DND-41 (cell line): Measurements from ENCODE around the gene LCN12.

Experiments used
- ATAC-seq: fragments of 200-7000 bp; cut with Tn5 transposase; 3 replicates; pipeline ENCODE4 v1.9.1; 2021; ENCODE audit warnings: low read depth; ENCODE audit not compliant: insufficient read depth
- DNase-seq: peaks from one replicate; pipeline ENCODE4 v3.0.0-alpha.2; 2020
- H2AFZ ChIP-seq: 2 replicates; pipeline ENCODE4 v1.6.0; 2012; ENCODE audit warnings: low read depth, low read length
- H3K27ac ChIP-seq: 2 replicates; pipeline ENCODE4 v1.5.1; 2012; ENCODE audit warnings: low read length, inconsistent platforms
- H3K27me3 ChIP-seq: fragments of 200-600 bp; sonication (generic); 2 replicates; pipeline ENCODE4 v1.6.0; 2012; ENCODE audit warnings: low read length, mild to moderate bottlenecking, inconsistent platforms; ENCODE audit not compliant: insufficient read depth, poor library complexity
- H3K36me3 ChIP-seq: 2 replicates; pipeline ENCODE4 v1.5.1; 2012; ENCODE audit warnings: low read length, inconsistent platforms; ENCODE audit not compliant: insufficient read depth
- H3K4me1 ChIP-seq: 2 replicates; pipeline ENCODE4 v1.5.1; 2012; ENCODE audit warnings: mild to moderate bottlenecking, low read length; ENCODE audit not compliant: insufficient read depth
- H3K4me2 ChIP-seq: 2 replicates; pipeline ENCODE4 v1.6.0; 2012; ENCODE audit warnings: mild to moderate bottlenecking, moderate library complexity, low read length, inconsistent platforms; ENCODE audit not compliant: insufficient read depth
- H3K4me3 ChIP-seq, 2 experiments: fragments of 200-600 bp in 1 of 2; shearing (Covaris generic) in 1 of 2; 2 replicates each; pipeline ENCODE4 v1.5.1; 2012 to 2016; ENCODE audit warnings: inconsistent platforms in 2 of 2, low read length in 2 of 2, mild to moderate bottlenecking in 2 of 2, low read depth in 1 of 2, moderate library complexity in 1 of 2
- H3K79me2 ChIP-seq: 2 replicates; pipeline ENCODE4 v1.6.0; 2012; ENCODE audit warnings: low read length, inconsistent platforms; ENCODE audit not compliant: insufficient read depth
- H3K9ac ChIP-seq: 2 replicates; pipeline ENCODE4 v1.6.0; 2012; ENCODE audit warnings: low read depth, mild to moderate bottlenecking, inconsistent platforms, low read length, moderate library complexity
- H3K9me3 ChIP-seq: 2 replicates; pipeline ENCODE4 v1.5.1; 2012; ENCODE audit warnings: low read length, moderate library complexity, mild to moderate bottlenecking, inconsistent platforms; ENCODE audit not compliant: insufficient read depth, severe bottlenecking
- H4K20me1 ChIP-seq: 2 replicates; pipeline ENCODE4 v1.6.0; 2012; ENCODE audit warnings: low read length; ENCODE audit not compliant: insufficient read depth
- EZH2 ChIP-seq: IDR thresholded peaks from 3 replicates; pipeline ENCODE4 v1.6.1; 2012; ENCODE audit warnings: borderline replicate concordance, low read depth, mild to moderate bottlenecking, moderate library complexity, low read length, inconsistent platforms; ENCODE audit not compliant: severe bottlenecking
- TF ChIP-seq, protein P1 (sequence below): IDR thresholded peaks from 2 replicates; pipeline ENCODE4 v1.5.1; 2012; ENCODE audit warnings: borderline replicate concordance, low read length, moderate library complexity, mild to moderate bottlenecking; ENCODE audit not compliant: poor library complexity, severe bottlenecking; ENCODE audit errors: extremely low read depth

The LCN12 gene

DNA sequence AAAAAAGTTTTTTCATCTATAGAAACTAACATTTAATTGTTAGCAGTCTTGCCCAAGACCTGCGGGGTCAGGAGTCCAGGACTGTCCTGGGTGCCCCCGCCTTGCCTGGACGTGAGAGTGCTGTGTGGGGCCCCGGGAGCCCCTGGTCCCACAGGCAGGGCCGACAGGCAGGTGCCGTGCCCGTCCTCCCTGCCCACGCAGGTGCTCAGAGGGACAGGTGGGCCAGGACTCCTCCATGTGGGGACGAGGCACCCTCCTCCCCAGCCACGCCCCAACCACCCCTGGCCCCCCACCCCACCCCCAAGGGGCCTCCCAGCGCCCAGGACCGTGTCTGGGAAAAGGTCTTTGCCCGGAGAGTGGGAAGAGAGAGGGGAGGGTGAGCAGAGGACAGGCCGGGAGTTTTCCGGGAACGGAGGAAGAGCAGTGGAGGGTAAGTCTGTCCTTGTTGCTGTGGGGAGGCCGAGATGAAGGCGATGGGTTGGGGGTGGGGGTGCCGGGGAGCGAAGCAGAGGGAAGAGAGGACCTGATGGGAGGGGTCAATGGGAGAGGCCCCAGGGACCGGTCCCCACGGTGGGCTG lies 2.7 kb upstream of the LCN12 start:
- peak overlapping the region; percentile 65 for H3K27ac ChIP-seq
- peak overlapping the region; percentile 77 for H3K9ac ChIP-seq
- peaks cover 23% of the 10 kb centered on the region for H3K4me1 ChIP-seq
- DNase-seq (no peak), ATAC-seq (no peak)
- no peaks in the 10 kb centered on the region for H4K20me1 ChIP-seq
- H3K9me3 ChIP-seq, result no peaks in the 10 kb centered on the region
- no peaks in the 10 kb centered on the region for H3K36me3 ChIP-seq
- H3K79me2 ChIP-seq, result peaks cover under 1% of the 10 kb centered on the region; the same call in 1 of the 2 replicates
- H3K4me2 ChIP-seq, result peak overlapping the region; percentile 83
- H3K27me3 ChIP-seq, result no peaks in the 10 kb centered on the region
- no peak for TF ChIP-seq EZH2
- TF ChIP-seq, protein P1, sequence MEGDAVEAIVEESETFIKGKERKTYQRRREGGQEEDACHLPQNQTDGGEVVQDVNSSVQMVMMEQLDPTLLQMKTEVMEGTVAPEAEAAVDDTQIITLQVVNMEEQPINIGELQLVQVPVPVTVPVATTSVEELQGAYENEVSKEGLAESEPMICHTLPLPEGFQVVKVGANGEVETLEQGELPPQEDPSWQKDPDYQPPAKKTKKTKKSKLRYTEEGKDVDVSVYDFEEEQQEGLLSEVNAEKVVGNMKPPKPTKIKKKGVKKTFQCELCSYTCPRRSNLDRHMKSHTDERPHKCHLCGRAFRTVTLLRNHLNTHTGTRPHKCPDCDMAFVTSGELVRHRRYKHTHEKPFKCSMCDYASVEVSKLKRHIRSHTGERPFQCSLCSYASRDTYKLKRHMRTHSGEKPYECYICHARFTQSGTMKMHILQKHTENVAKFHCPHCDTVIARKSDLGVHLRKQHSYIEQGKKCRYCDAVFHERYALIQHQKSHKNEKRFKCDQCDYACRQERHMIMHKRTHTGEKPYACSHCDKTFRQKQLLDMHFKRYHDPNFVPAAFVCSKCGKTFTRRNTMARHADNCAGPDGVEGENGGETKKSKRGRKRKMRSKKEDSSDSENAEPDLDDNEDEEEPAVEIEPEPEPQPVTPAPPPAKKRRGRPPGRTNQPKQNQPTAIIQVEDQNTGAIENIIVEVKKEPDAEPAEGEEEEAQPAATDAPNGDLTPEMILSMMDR, result no peak
- H3K4me3 ChIP-seq, result peak overlapping the region; percentile 15 to 63; a peak in 3 of 4 replicates
- H2AFZ ChIP-seq, result peak overlapping the region; percentile 79

DNA sequence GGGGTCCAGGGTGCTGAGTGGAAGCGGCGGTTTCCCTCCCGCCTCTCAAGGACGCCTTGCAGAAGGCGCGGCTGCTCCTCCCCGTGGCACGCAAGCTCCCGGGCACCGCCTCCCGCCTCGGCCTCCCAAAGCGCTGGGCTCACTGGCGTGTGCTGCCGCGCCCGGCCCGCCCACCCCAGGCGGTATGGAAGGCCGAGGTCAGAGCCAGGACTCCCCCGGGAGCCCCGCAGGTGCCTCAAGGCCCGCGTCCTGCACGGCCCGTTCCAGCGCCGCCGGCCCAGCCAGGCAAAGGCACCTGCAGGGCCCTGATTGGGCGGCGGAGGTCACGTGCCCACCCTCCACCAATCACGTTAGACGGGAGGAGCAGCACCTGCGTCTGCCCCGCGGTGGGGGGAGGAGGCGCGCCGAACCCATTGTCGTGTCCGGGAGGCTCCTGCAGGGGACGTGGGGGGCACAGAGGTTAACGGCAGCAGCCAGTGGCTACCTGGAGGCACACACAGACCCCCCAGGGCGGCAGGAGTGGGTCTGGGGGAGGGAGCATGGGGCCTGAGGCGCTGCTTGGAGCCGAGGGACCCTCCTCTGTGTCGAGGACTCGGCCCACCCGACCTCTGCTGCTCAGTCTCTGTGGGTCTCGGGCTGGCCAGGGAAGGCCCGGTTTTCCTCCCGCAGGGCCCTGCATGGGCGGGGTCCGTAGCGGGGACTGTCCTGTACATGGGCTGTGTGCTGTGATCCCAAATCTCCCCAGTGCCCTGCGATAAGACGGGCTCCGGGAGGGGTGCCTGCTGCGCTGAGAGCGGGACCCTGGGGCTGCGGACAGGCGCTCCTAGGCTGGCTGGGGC lies 2.0 kb upstream of the LCN12 start:
- Histone ChIP-seq H4K20me1 (no peaks in the 10 kb centered on the region), H3K4me2 (peak overlapping the region; percentile 83), H3K9ac (peak overlapping the region; percentile 77), H3K27me3 (no peaks in the 10 kb centered on the region), H3K36me3 (no peaks in the 10 kb centered on the region), H3K4me1 (peaks cover 20% of the 10 kb centered on the region), H3K9me3 (no peaks in the 10 kb centered on the region), H3K27ac (peak overlapping the region; percentile 65), H3K79me2 (no peaks in the 10 kb centered on the region), H2AFZ (peak overlapping the region; percentile 79), H3K4me3 (peak overlapping the region; percentile 15 to 63)
- ATAC-seq, result peak; percentile 94
- TF ChIP-seq, protein P1, result peak; percentile 34
- TF ChIP-seq EZH2, result no peak
- peak; percentile 94 for DNase-seq

DNA sequence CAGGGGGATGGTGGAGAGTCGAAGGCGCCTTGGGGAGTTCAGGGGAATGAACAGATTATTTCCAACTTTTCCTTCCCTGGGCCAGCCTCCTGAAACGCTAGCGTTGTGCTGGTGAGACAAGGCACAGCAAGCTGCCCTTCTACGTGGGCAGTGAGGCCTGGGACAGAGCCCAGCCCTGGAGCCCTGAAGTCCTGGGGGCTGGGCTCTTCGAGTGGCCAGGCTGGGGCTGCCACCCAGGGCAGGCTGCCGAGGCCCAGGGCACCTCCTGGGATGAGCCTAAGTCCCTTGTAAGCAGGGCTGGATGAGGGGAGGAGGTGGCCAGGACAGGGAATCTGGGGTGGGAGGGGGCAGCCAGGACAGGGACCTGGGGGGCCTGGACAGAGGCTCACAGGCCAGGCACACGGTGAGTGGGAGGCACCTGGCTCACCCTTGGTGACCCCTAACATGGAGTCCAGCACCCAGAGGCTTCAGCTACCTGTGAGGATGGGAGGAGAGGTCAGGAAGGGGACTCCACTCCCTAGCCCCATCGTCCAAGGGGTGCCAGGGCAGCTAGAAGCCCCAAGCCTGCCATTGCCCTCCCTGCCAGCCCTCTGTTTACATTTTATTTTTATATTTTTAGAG lies 1.3 kb upstream of the LCN12 start:
- ATAC-seq, result no peak
- peak overlapping the region; percentile 79 for H2AFZ ChIP-seq
- H3K27me3 ChIP-seq, result no peaks in the 10 kb centered on the region
- H3K79me2 ChIP-seq, result no peaks in the 10 kb centered on the region
- peak overlapping the region; percentile 77 for H3K9ac ChIP-seq
- no peaks in the 10 kb centered on the region for H4K20me1 ChIP-seq
- H3K36me3 ChIP-seq, result no peaks in the 10 kb centered on the region
- TF ChIP-seq EZH2, result no peak
- TF ChIP-seq, protein P1, result no peak
- no peaks in the 10 kb centered on the region for H3K9me3 ChIP-seq
- peak overlapping the region; percentile 83 for H3K4me2 ChIP-seq
- H3K4me1 ChIP-seq, result peaks cover 18% of the 10 kb centered on the region
- H3K4me3 ChIP-seq, result peak overlapping the region; percentile 15 to 63; a peak in 3 of 4 replicates
- peak overlapping the region; percentile 65 for H3K27ac ChIP-seq
- DNase-seq, result no peak
